Fibroblast of lung (primary cell): Measurements from ENCODE around the gene TAOK3. TPM values are rescaled to one million over a fixed set of nuclear protein-coding genes. Genes with fewer than 3 reads are reported as not detected.

ENCODE experiments used
- DNase-seq, 2 donors: peaks; one replicate each; pipeline versions ENCODE4 v3.0.0 to v3.0.0-alpha.2; 2010; ENCODE audit warnings: low read depth in 2 of 2
- H2AFZ ChIP-seq: 2 replicates; pipeline ENCODE4 v1.5.1; 2012; ENCODE audit warnings: low read length, control low read depth, inconsistent platforms
- H3K27ac ChIP-seq: 2 replicates; pipeline ENCODE4 v1.5.1; 2011; ENCODE audit warnings: low read length, control low read depth; ENCODE audit not compliant: insufficient read depth
- H3K27me3 ChIP-seq: 2 replicates; pipeline ENCODE4 v1.5.1; 2011; ENCODE audit warnings: mild to moderate bottlenecking, low read length; ENCODE audit not compliant: control insufficient read depth, insufficient read depth
- H3K36me3 ChIP-seq: 2 replicates; pipeline ENCODE4 v1.5.1; 2011; ENCODE audit warnings: low read length; ENCODE audit not compliant: control insufficient read depth, insufficient read depth
- H3K4me1 ChIP-seq: 2 replicates; pipeline ENCODE4 v1.5.1; 2011; ENCODE audit warnings: low read length; ENCODE audit not compliant: control insufficient read depth, insufficient read depth; ENCODE audit errors: extremely low read depth
- H3K4me2 ChIP-seq: 2 replicates; pipeline ENCODE4 v1.5.1; 2011; ENCODE audit warnings: low read length, control low read depth; ENCODE audit not compliant: insufficient read depth; ENCODE audit errors: extremely low read depth
- H3K4me3 ChIP-seq, 4 experiments: fragments of 200-600 bp in 1 of 4; sonication (generic) in 1 of 4; replicated peaks in 1 of 4; 2 replicates each; pipeline ENCODE4 v1.5.1; 2011 to 2016; ENCODE audit warnings: low read length in 4 of 4, low read depth in 3 of 4, mild to moderate bottlenecking in 3 of 4, control low read depth in 2 of 4, inconsistent platforms in 1 of 4, mixed read lengths in 1 of 4; ENCODE audit not compliant: insufficient read depth in 1 of 4; ENCODE audit errors: control extremely low read depth in 1 of 4
- H3K79me2 ChIP-seq: 2 replicates; pipeline ENCODE4 v1.5.1; 2012; ENCODE audit warnings: mild to moderate bottlenecking, low read length, inconsistent platforms; ENCODE audit not compliant: control insufficient read depth, insufficient read depth
- H3K9ac ChIP-seq: 2 replicates; pipeline ENCODE4 v1.5.1; 2011; ENCODE audit warnings: mild to moderate bottlenecking, low read length, control low read depth; ENCODE audit not compliant: insufficient read depth
- H3K9me3 ChIP-seq: 2 replicates; pipeline ENCODE4 v1.5.1; 2012; ENCODE audit warnings: low read depth, low read length; ENCODE audit not compliant: control insufficient read depth, insufficient read depth
- H4K20me1 ChIP-seq: 2 replicates; pipeline ENCODE4 v1.5.1; 2011; ENCODE audit warnings: low read length; ENCODE audit not compliant: control insufficient read depth, insufficient read depth; ENCODE audit errors: extremely low read depth
- CTCF ChIP-seq, 2 donors: IDR thresholded peaks in 1 of 2; conservative IDR thresholded peaks in 1 of 2; 1 replicate in 1 of 2; 2 replicates in 1 of 2; pipeline ENCODE4 v1.5.1; 2011 to 2012; ENCODE audit warnings: low read length in 2 of 2, control low read depth in 1 of 2, inconsistent platforms in 1 of 2, low read depth in 1 of 2, mild to moderate bottlenecking in 1 of 2
- EZH2 ChIP-seq: IDR thresholded peaks from 2 replicates; pipeline ENCODE4 v1.5.1; 2012; ENCODE audit warnings: low read length, control low read depth, mild to moderate bottlenecking; ENCODE audit errors: missing control alignments
- polyA plus RNA-seq, 2 donors: library from polyadenylated mRNA; depleted of rRNA in 1 of 2; stranded (reverse) in 1 of 2; unstranded in 1 of 2; fragments of >200 nt; gene quantifications; 2 replicates each; pipeline ENCODE4 v1.2.1, GENCODE V29; 2011 to 2012; ENCODE audit warnings: missing spikeins in 1 of 2
- total RNA-seq: library from RNA; depleted of rRNA; stranded (reverse); fragments of >200 nt; gene quantifications from 2 replicates; pipeline ENCODE4 v1.2.1, GENCODE V29; 2014

Gene TAOK3
- total and polyA plus RNA-seq, 2 donors (not counting 1 experiment from before 2014, with no cell fraction given): 64.7 to 97.4 TPM

GRCh38 chr12:118213452-118213851, 159.3 kb downstream of the TAOK3 start:
- Histone ChIP-seq H3K4me3 (no peak overlapping the region), H4K20me1 (no peaks in the 10 kb centered on the region), H3K9ac (no peak overlapping the region), H3K4me1 (no peaks in the 10 kb centered on the region), H3K79me2 (no peaks in the 10 kb centered on the region), H3K9me3 (no peaks in the 10 kb centered on the region), H3K36me3 (no peaks in the 10 kb centered on the region), H3K4me2 (no peak overlapping the region), H3K27ac (no peak overlapping the region), H3K27me3 (no peaks in the 10 kb centered on the region), H2AFZ (no peak overlapping the region)
- TF ChIP-seq EZH2 (no peak), CTCF (conservative IDR thresholded peaks at IDR 0.05 in 1 of 2, IDR thresholded peaks at IDR 0.05 in 1 of 2; ENCODE audit: low read depth in 1 of 2, low read length in 2 of 2) (no peak)
- DNase-seq: no peak

GRCh38 chr12:118212606-118213005, 160.1 kb downstream of the TAOK3 start:
- Histone ChIP-seq H3K36me3 (no peaks in the 10 kb centered on the region), H3K4me2 (no peak overlapping the region), H3K4me1 (no peaks in the 10 kb centered on the region), H3K9ac (no peak overlapping the region), H4K20me1 (no peaks in the 10 kb centered on the region), H2AFZ (no peak overlapping the region), H3K27me3 (no peaks in the 10 kb centered on the region), H3K4me3 (no peak overlapping the region), H3K9me3 (no peaks in the 10 kb centered on the region), H3K27ac (no peak overlapping the region), H3K79me2 (no peaks in the 10 kb centered on the region)
- TF ChIP-seq CTCF (conservative IDR thresholded peaks at IDR 0.05 in 1 of 2, IDR thresholded peaks at IDR 0.05 in 1 of 2; ENCODE audit: low read depth in 1 of 2, low read length in 2 of 2): no peak
- TF ChIP-seq EZH2: no peak
- DNase-seq: no peak

GRCh38 chr12:118206107-118206412, 166.6 kb downstream of the TAOK3 start:
- no peaks in the 10 kb centered on the region for H3K79me2 ChIP-seq
- H2AFZ ChIP-seq: no peak overlapping the region
- no peaks in the 10 kb centered on the region for H3K9me3 ChIP-seq
- no peak for DNase-seq
- H3K27me3 ChIP-seq: no peaks in the 10 kb centered on the region
- no peak overlapping the region for H3K9ac ChIP-seq
- TF ChIP-seq CTCF (conservative IDR thresholded peaks at IDR 0.05 in 1 of 2, IDR thresholded peaks at IDR 0.05 in 1 of 2; ENCODE audit: low read depth in 1 of 2, low read length in 2 of 2): no peak
- TF ChIP-seq EZH2: no peak
- no peaks in the 10 kb centered on the region for H3K4me1 ChIP-seq
- H4K20me1 ChIP-seq: no peaks in the 10 kb centered on the region
- H3K27ac ChIP-seq: no peak overlapping the region
- no peaks in the 10 kb centered on the region for H3K36me3 ChIP-seq
- no peak overlapping the region for H3K4me3 ChIP-seq
- H3K4me2 ChIP-seq: no peak overlapping the region
